ENCODE data around the gene NRP2.

- TF ChIP-seq CTCF (IDR thresholded peaks at IDR 0.05; ENCODE audit: borderline replicate concordance, extremely low read depth, low read length, poor library complexity, severe bottlenecking), result no peak
- TF ChIP-seq EZH2 (IDR thresholded peaks at IDR 0.05; ENCODE audit: borderline replicate concordance, low read depth, low read length, severe bottlenecking), result no peak
Observed at GRCh38 chr2:205633994-205634393, 48.3 kb upstream of the NRP2 start.
